Endothelial cell of umbilical vein (primary cell): ENCODE data around the gene METTL24. TPM values are rescaled to one million over a fixed set of nuclear protein-coding genes. Genes with fewer than 3 reads are reported as not detected.

ENCODE experiments used
- BruUV-seq: library from RNA; stranded (reverse); fragments of 400-500 nt; replicated peaks from 2 replicates; lab custom pipeline; 2021; lab: Mats Ljungman, UMichigan
- CTCF ChIA-PET: fragments of 300-600, 350-600 bp; sonication (Branson Sonifier 250); formaldehyde crosslinking; loops from one replicate; lab custom pipeline; 2021; ENCODE audit warnings: antibody characterized with exemption, inconsistent platforms; lab: Charles Lee
- POLR2A ChIA-PET: fragments of 300-600, 350-600 bp; sonication (Branson Sonifier 250); formaldehyde crosslinking; loops from one replicate; lab custom pipeline; 2021; ENCODE audit warnings: antibody characterized with exemption, inconsistent platforms; lab: Charles Lee
- DNase-seq: peaks from one replicate; pipeline ENCODE4 v3.0.0-alpha.2; 2011; ENCODE audit warnings: low read depth, low spot score
- FAIRE-seq: peaks from 2 replicates; lab custom pipeline; 2011; peaks lifted over from hg19 to GRCh38; lab: Jason Lieb, UNC
- H2AFZ ChIP-seq: 2 replicates; pipeline ENCODE4 v1.6.0; 2012; ENCODE audit warnings: low read depth, low read length, control low read depth, inconsistent platforms
- H3K27ac ChIP-seq: 2 replicates; pipeline ENCODE4 v1.5.1; 2011; ENCODE audit warnings: low read depth, mild to moderate bottlenecking, control low read depth, low read length, moderate library complexity; ENCODE audit not compliant: insufficient read depth
- H3K27me3 ChIP-seq, 2 experiments: 2 replicates each; pipeline versions ENCODE4 v1.6.0 to v1.6.1; 2011; ENCODE audit warnings: low read length in 2 of 2, mixed read lengths in 1 of 2; ENCODE audit not compliant: control insufficient read depth in 2 of 2, insufficient read depth in 2 of 2
- H3K36me3 ChIP-seq, 2 experiments: 2 replicates in 1 of 2; 3 replicates in 1 of 2; pipeline ENCODE4 v1.5.1; 2011; ENCODE audit warnings: low read length in 2 of 2, mild to moderate bottlenecking in 1 of 2, moderate library complexity in 1 of 2; ENCODE audit not compliant: control insufficient read depth in 2 of 2, insufficient read depth in 2 of 2; ENCODE audit errors: extremely low read depth in 1 of 2
- H3K4me1 ChIP-seq: 3 replicates; pipeline ENCODE4 v1.5.1; 2011; ENCODE audit warnings: mild to moderate bottlenecking, low read length; ENCODE audit not compliant: control insufficient read depth, insufficient read depth; ENCODE audit errors: extremely low read depth
- H3K4me2 ChIP-seq: 2 replicates; pipeline ENCODE4 v1.6.1; 2011; ENCODE audit warnings: low read length, control low read depth, mixed read lengths; ENCODE audit not compliant: insufficient read depth
- H3K4me3 ChIP-seq, 3 experiments: fragments of 200-600 bp in 1 of 3; sonication (generic), shearing (Covaris generic) in 1 of 3; replicated peaks in 1 of 3; 2 replicates each; pipeline ENCODE4 v1.5.1; 2011 to 2016; ENCODE audit warnings: control low read depth in 3 of 3, low read length in 3 of 3, mild to moderate bottlenecking in 2 of 3, inconsistent platforms in 1 of 3, low read depth in 1 of 3, moderate library complexity in 1 of 3; ENCODE audit not compliant: insufficient read depth in 1 of 3
- H3K79me2 ChIP-seq: 2 replicates; pipeline ENCODE4 v1.6.0; 2012; ENCODE audit warnings: low read length, inconsistent platforms; ENCODE audit not compliant: control insufficient read depth, insufficient read depth
- H3K9ac ChIP-seq: replicated peaks from 2 replicates; pipeline ENCODE3; 2011; ENCODE audit warnings: low read length, control low read depth; ENCODE audit not compliant: insufficient read depth; ENCODE audit errors: extremely low read depth
- H3K9me1 ChIP-seq: replicated peaks from 3 replicates; pipeline ENCODE4 v1.6.0; 2011; ENCODE audit warnings: mild to moderate bottlenecking, low read length; ENCODE audit not compliant: control insufficient read depth, insufficient read depth; ENCODE audit errors: extremely low read depth
- H3K9me3 ChIP-seq: replicated peaks from 2 replicates; pipeline ENCODE4 v1.5.1; 2012; ENCODE audit warnings: low read length, inconsistent platforms; ENCODE audit not compliant: control insufficient read depth, insufficient read depth
- H4K20me1 ChIP-seq: replicated peaks from 2 replicates; pipeline ENCODE3; 2011; ENCODE audit warnings: mild to moderate bottlenecking, low read length; ENCODE audit not compliant: control insufficient read depth, insufficient read depth; ENCODE audit errors: extremely low read depth
- EZH2 ChIP-seq: IDR thresholded peaks from 2 replicates; pipeline ENCODE4 v1.6.1; 2012; ENCODE audit warnings: borderline replicate concordance, low read depth, mild to moderate bottlenecking, moderate library complexity, low read length, inconsistent platforms; ENCODE audit not compliant: severe bottlenecking
- FOS ChIP-seq: IDR thresholded peaks from 2 replicates; pipeline ENCODE4 v1.6.1; 2011; ENCODE audit warnings: mild to moderate bottlenecking, low read length, moderate library complexity, borderline replicate concordance; ENCODE audit not compliant: insufficient read depth
- GATA2 ChIP-seq: IDR thresholded peaks from 2 replicates; pipeline ENCODE4 v1.7.0; 2011; ENCODE audit warnings: low read depth, mild to moderate bottlenecking, moderate library complexity, mixed read lengths, low read length; ENCODE audit not compliant: insufficient read length, insufficient read depth
- JUN ChIP-seq: IDR thresholded peaks from 2 replicates; pipeline ENCODE4 v1.6.1; 2011; ENCODE audit warnings: borderline replicate concordance, low read depth; ENCODE audit not compliant: insufficient read length, insufficient read depth
- MYC ChIP-seq: IDR thresholded peaks from one replicate; pipeline ENCODE4 v1.6.1; 2011; ENCODE audit warnings: mild to moderate bottlenecking, low read depth, low read length
- POLR2A ChIP-seq: IDR thresholded peaks from 2 replicates; pipeline ENCODE4 v1.6.1; 2012; ENCODE audit warnings: low read depth, mild to moderate bottlenecking, control low read depth, low read length
- POLR2AphosphoS5 ChIP-seq: IDR thresholded peaks from 2 replicates; pipeline ENCODE4 v1.6.1; 2012; ENCODE audit warnings: low read depth, mild to moderate bottlenecking, control low read depth, low read length, moderate library complexity; ENCODE audit not compliant: insufficient read depth
- dilution Hi-C: fragments of 300-500 bp; cut with MboI; formaldehyde crosslinking; loops from one replicate; pipeline ENCODE4 v1.15.0; 2019; ENCODE audit warnings: low sequenced_read_pairs; ENCODE audit not compliant: extremely low pct_ligation_motif_present
- intact Hi-C: fragments of 100-400 bp; cut with micrococcal nuclease; formaldehyde crosslinking; loops from one replicate; pipeline ENCODE4 v1.10.0; 2022
- polyA plus RNA-seq, 4 experiments: library from polyadenylated mRNA; depleted of rRNA in 3 of 4; stranded (reverse) in 3 of 4; unstranded in 1 of 4; fragments of >200 nt; gene quantifications; 2 replicates each; pipeline versions ENCODE4 v1.2.1 to v1.2.3, GENCODE V29; 2011 to 2012; ENCODE audit warnings: missing spikeins in 1 of 4
- total RNA-seq: library from RNA; stranded (reverse); gene quantifications from 2 replicates; pipeline ENCODE4 v1.2.3, GENCODE V29; 2021
- TF ChIP-seq, protein P1 (sequence below), 2 donors: IDR thresholded peaks; 1 replicate in 1 of 2; 2 replicates in 1 of 2; pipeline ENCODE4 v1.5.1; 2011; ENCODE audit warnings: low read length in 2 of 2, mild to moderate bottlenecking in 2 of 2, moderate library complexity in 2 of 2, control low read depth in 1 of 2, inconsistent platforms in 1 of 2, low read depth in 1 of 2; ENCODE audit not compliant: insufficient read depth in 1 of 2; ENCODE audit errors: extremely low read depth in 1 of 2
- TF ChIP-seq, protein P2 (sequence below): IDR thresholded peaks from 2 replicates; pipeline ENCODE4 v1.6.1; 2011; ENCODE audit not compliant: insufficient read depth, insufficient read length

The METTL24 gene
- total and polyA plus RNA-seq, 2 donors (not counting 3 experiments of a cell fraction or from before 2014, with no cell fraction given) = not detected

DNA sequence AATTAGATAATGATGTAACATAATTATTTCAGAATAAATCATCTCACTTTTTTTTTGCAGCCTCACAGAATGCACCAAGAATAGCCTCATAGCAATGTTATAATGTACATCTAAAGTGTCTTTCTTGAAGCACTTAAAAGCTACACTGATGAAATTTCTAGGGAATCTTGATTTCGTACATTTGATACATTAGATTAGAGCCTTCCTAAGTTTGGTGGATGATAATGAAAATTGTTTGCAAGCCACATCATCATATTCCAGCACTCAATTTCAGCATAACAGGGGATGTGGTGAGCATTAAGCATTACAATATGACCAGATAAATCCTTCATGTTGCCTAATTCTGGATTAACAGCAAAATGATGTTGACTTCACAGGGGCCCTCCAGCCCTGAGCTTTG lies 9.7 kb upstream of the METTL24 start:
- no peak for FAIRE-seq
- TF ChIP-seq JUN (no peak), FOS (no peak), GATA2 (no peak), POLR2AphosphoS5 (no peak), POLR2A (no peak), EZH2 (no peak), MYC (no peak)
- TF ChIP-seq, protein P1, sequence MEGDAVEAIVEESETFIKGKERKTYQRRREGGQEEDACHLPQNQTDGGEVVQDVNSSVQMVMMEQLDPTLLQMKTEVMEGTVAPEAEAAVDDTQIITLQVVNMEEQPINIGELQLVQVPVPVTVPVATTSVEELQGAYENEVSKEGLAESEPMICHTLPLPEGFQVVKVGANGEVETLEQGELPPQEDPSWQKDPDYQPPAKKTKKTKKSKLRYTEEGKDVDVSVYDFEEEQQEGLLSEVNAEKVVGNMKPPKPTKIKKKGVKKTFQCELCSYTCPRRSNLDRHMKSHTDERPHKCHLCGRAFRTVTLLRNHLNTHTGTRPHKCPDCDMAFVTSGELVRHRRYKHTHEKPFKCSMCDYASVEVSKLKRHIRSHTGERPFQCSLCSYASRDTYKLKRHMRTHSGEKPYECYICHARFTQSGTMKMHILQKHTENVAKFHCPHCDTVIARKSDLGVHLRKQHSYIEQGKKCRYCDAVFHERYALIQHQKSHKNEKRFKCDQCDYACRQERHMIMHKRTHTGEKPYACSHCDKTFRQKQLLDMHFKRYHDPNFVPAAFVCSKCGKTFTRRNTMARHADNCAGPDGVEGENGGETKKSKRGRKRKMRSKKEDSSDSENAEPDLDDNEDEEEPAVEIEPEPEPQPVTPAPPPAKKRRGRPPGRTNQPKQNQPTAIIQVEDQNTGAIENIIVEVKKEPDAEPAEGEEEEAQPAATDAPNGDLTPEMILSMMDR (IDR thresholded peaks at IDR 0.05; ENCODE audit: extremely low read depth in 1 of 2, insufficient read depth in 1 of 2, low read depth in 1 of 2, low read length in 2 of 2) = no peak
- TF ChIP-seq, protein P2, sequence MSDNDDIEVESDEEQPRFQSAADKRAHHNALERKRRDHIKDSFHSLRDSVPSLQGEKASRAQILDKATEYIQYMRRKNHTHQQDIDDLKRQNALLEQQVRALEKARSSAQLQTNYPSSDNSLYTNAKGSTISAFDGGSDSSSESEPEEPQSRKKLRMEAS = no peak
- BruUV-seq = no TSS peak

More for the DNA sequence above, 9.7 kb upstream of the METTL24 start:
- Histone ChIP-seq H3K4me3 (no peak overlapping the region), H3K4me2 (no peak overlapping the region), H3K27ac (no peak overlapping the region), H3K79me2 (no peaks in the 10 kb centered on the region), H3K9ac (no peak overlapping the region), H3K36me3 (no peaks in the 10 kb centered on the region), H3K27me3 (peaks cover 24 to 47% of the 10 kb centered on the region in 2 experiments), H3K9me3 (no peaks in the 10 kb centered on the region), H4K20me1 (no peaks in the 10 kb centered on the region), H2AFZ (no peak overlapping the region), H3K9me1 (no peaks in the 10 kb centered on the region), H3K4me1 (no peaks in the 10 kb centered on the region)
- no peak for DNase-seq
- intact Hi-C loops (no loop called here), dilution Hi-C loops (no loop called here)
- ChIA-PET CTCF (interaction anchor here (1.3 kb wide), 1 partner anchor 10 kb away, joined by 3 read pairs; no protein-coding TSS in a partner anchor), POLR2A (no interaction called here)
